DND-41 (cell line): ENCODE results near the gene RABGGTB.

ENCODE experiments used
- CTCF ChIP-seq: IDR thresholded peaks from 2 replicates; pipeline ENCODE4 v1.5.1; 2012; ENCODE audit warnings: borderline replicate concordance, low read length, moderate library complexity, mild to moderate bottlenecking; ENCODE audit not compliant: poor library complexity, severe bottlenecking; ENCODE audit errors: extremely low read depth
- EZH2 ChIP-seq: IDR thresholded peaks from 3 replicates; pipeline ENCODE4 v1.6.1; 2012; ENCODE audit warnings: borderline replicate concordance, low read depth, mild to moderate bottlenecking, moderate library complexity, low read length, inconsistent platforms; ENCODE audit not compliant: severe bottlenecking

GRCh38 chr1:75836528-75837100 lies 50.6 kb downstream of the RABGGTB start:
- TF ChIP-seq CTCF = no peak
- no peak for TF ChIP-seq EZH2
